Esophagus muscularis mucosa (tissue), 4 donors: Measurements from ENCODE around the gene CTNNA2.

ENCODE experiments used
- EP300 ChIP-seq: sonication (generic); formaldehyde crosslinking; IDR thresholded peaks from one replicate; pipeline ENCODE4 v1.6.1; 2017; ENCODE audit warnings: antibody characterized with exemption
- POLR2AphosphoS5 ChIP-seq, 2 donors: sonication (generic); formaldehyde crosslinking; IDR thresholded peaks; one replicate each; pipeline ENCODE4 v1.6.1; 2017; ENCODE audit warnings: antibody characterized with exemption in 2 of 2
- TF ChIP-seq, protein P1 (sequence below), 3 experiments: fragments of 200-600 bp in 2 of 3; fragments of 450-650 bp in 1 of 3; sonication (generic) in 2 of 3; IDR thresholded peaks; one replicate each; pipeline ENCODE4 v1.5.1; 2017 to 2019; ENCODE audit warnings: antibody characterized with exemption in 3 of 3, mild to moderate bottlenecking in 2 of 3, moderate library complexity in 1 of 3

DNA sequence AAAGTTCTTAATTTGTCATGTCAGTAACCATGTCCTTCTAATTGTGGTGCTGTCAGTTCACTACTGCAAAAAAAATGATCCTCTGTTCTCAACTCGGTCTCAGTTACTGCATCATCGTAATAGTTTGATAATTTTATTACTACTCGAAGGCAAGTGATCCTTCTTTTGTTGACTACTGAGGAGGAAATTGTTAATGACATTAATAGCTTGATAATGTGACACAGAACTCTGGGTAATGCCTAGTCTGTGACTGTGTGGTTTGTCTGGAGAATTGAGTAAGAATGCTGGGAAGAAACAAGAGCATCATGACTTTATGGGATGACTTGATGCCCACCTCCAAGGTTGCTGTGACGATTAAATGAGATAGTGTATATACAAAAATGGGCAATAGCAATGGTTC, 524.5 kb downstream of the CTNNA2 start:
- TF ChIP-seq, protein P1, sequence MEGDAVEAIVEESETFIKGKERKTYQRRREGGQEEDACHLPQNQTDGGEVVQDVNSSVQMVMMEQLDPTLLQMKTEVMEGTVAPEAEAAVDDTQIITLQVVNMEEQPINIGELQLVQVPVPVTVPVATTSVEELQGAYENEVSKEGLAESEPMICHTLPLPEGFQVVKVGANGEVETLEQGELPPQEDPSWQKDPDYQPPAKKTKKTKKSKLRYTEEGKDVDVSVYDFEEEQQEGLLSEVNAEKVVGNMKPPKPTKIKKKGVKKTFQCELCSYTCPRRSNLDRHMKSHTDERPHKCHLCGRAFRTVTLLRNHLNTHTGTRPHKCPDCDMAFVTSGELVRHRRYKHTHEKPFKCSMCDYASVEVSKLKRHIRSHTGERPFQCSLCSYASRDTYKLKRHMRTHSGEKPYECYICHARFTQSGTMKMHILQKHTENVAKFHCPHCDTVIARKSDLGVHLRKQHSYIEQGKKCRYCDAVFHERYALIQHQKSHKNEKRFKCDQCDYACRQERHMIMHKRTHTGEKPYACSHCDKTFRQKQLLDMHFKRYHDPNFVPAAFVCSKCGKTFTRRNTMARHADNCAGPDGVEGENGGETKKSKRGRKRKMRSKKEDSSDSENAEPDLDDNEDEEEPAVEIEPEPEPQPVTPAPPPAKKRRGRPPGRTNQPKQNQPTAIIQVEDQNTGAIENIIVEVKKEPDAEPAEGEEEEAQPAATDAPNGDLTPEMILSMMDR (IDR thresholded peaks at IDR 0.05) = no peak
- no peak for TF ChIP-seq EP300
- TF ChIP-seq POLR2AphosphoS5 (IDR thresholded peaks at IDR 0.05) = no peak
